ENCODE data around the gene PLXNC1. TPM values are rescaled to one million over a fixed set of nuclear protein-coding genes. Genes with fewer than 3 reads are reported as not detected.

PLXNC1 gene
- total RNA-seq, 1 donor from 2014 or later: 14.2 TPM

DNA sequence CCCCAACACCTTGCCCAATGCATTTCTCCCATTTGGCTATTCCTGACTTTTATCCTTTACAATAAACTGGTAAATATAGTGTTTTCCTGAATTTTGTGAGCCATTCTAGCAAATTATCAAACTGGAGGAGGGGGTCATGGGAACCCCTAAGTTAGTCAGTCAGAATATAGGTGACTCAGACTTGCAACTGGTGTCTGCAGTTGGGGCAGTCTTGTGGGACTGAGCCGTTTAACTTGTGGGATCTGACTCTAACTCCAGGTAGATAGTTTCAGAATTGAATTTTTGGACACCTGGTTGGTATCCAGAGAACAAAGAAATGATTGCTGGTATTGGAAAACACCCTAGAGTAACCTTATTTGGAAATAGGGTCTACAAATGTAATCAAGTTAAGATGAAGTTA is 177.9 kb downstream of the PLXNC1 start:
- no peaks in the 10 kb centered on the region for H3K4me1 ChIP-seq
- TF ChIP-seq POLR2AphosphoS5 (IDR thresholded peaks at IDR 0.05; ENCODE audit: insufficient read depth in 1 of 2, low read depth in 1 of 2): no peak
- TF ChIP-seq POLR2A (IDR thresholded peaks at IDR 0.05): no peak
- TF ChIP-seq, protein P1, sequence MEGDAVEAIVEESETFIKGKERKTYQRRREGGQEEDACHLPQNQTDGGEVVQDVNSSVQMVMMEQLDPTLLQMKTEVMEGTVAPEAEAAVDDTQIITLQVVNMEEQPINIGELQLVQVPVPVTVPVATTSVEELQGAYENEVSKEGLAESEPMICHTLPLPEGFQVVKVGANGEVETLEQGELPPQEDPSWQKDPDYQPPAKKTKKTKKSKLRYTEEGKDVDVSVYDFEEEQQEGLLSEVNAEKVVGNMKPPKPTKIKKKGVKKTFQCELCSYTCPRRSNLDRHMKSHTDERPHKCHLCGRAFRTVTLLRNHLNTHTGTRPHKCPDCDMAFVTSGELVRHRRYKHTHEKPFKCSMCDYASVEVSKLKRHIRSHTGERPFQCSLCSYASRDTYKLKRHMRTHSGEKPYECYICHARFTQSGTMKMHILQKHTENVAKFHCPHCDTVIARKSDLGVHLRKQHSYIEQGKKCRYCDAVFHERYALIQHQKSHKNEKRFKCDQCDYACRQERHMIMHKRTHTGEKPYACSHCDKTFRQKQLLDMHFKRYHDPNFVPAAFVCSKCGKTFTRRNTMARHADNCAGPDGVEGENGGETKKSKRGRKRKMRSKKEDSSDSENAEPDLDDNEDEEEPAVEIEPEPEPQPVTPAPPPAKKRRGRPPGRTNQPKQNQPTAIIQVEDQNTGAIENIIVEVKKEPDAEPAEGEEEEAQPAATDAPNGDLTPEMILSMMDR (IDR thresholded peaks at IDR 0.05): no peak
- no peaks in the 10 kb centered on the region for H3K27me3 ChIP-seq
- no peak for DNase-seq (ENCODE audit: extremely low spot score in 2 of 2)
- peaks cover 0 to 23% of the 10 kb centered on the region in 2 donors for H3K36me3 ChIP-seq
- no peak overlapping the region for H3K4me3 ChIP-seq
- peaks cover under 1% of the 10 kb centered on the region for H3K9me3 ChIP-seq
- intact Hi-C loops (cut with DNase I): no loop called here
- no peak overlapping the region for H3K27ac ChIP-seq

DNA sequence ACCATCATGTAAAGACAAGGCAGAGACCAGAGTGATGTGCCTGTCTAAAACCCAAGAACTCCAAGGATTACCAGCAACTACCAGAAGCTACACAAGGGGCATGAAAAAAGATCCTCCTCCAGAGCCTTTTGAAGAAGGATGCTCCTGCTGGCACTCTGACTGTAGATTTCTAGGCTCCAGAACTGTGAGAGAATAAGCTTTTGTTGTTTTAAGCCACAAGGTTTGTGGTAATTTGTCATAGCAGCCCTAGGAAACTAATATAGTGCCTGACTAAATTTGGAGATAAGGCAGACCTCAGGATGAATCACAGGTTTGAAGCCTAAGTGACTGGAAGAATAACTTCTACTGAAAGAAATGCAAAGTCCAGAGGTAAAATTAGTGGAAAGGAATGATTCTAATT is 178.3 kb downstream of the PLXNC1 start:
- Histone ChIP-seq H3K36me3 (peaks cover 0 to 23% of the 10 kb centered on the region in 2 donors), H3K4me3 (no peak overlapping the region), H3K27me3 (no peaks in the 10 kb centered on the region), H3K27ac (no peak overlapping the region), H3K9me3 (no peaks in the 10 kb centered on the region), H3K4me1 (no peaks in the 10 kb centered on the region)
- TF ChIP-seq POLR2A (IDR thresholded peaks at IDR 0.05) (no peak), POLR2AphosphoS5 (IDR thresholded peaks at IDR 0.05; ENCODE audit: insufficient read depth in 1 of 2, low read depth in 1 of 2) (no peak)
- TF ChIP-seq, protein P1 (IDR thresholded peaks at IDR 0.05): no peak
- intact Hi-C loops (cut with DNase I): no loop called here
- no peak for DNase-seq (ENCODE audit: extremely low spot score in 2 of 2)

DNA sequence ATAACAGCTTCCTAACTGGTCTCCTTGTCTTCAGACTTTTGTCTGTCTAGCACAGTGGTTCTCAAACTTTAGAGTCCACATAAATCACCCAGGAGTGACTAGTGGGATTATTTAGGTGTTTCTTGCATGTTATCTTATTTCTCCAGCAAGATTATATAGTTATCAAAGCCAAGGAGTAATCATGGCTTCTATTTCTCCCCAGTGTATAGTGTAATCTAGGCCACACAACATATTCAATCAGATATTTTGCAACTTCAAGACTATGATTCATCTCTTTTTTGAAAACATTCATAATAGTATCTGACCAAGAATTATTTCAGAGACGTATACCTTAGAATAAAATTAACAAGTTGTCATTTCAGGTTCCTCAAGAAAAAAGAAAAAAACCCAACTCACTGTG is 179.4 kb downstream of the PLXNC1 start:
- no peak for TF ChIP-seq POLR2AphosphoS5 (IDR thresholded peaks at IDR 0.05; ENCODE audit: insufficient read depth in 1 of 2, low read depth in 1 of 2)
- TF ChIP-seq POLR2A (IDR thresholded peaks at IDR 0.05): no peak
- TF ChIP-seq, protein P1 (IDR thresholded peaks at IDR 0.05): no peak
- no peak overlapping the region for H3K27ac ChIP-seq
- no peak overlapping the region for H3K4me3 ChIP-seq
- no peak for DNase-seq (ENCODE audit: extremely low spot score in 2 of 2)
- H3K36me3 ChIP-seq: peaks cover 0 to 18% of the 10 kb centered on the region in 2 donors
- no peaks in the 10 kb centered on the region for H3K4me1 ChIP-seq
- no peaks in the 10 kb centered on the region for H3K9me3 ChIP-seq
- H3K27me3 ChIP-seq: no peaks in the 10 kb centered on the region
- intact Hi-C loops (cut with DNase I): no loop called here

DNA sequence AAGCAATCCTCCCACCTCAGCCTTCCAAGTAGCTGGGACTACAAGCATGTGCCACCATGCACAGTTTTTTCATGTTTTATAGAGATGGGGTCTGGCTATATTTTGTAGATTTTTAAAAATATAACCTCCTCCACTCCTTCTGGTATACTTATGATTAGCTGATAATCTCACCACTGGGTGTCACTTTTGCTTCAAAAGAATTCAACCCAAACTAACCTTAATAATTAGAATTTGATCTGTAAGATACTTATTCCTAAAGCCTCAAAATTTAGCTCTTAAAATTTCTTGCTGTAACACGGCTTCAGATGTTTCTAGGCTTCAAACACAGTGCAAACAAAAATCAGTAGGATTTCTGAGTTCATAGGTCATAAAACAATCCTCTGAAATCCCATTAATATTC is 181.0 kb downstream of the PLXNC1 start:
- intact Hi-C loops (cut with DNase I): no loop called here
- Histone ChIP-seq H3K36me3 (peaks cover 0 to 13% of the 10 kb centered on the region in 2 donors), H3K27me3 (no peaks in the 10 kb centered on the region), H3K27ac (no peak overlapping the region), H3K9me3 (no peaks in the 10 kb centered on the region), H3K4me3 (no peak overlapping the region), H3K4me1 (no peaks in the 10 kb centered on the region)
- TF ChIP-seq POLR2A (IDR thresholded peaks at IDR 0.05) (no peak), POLR2AphosphoS5 (IDR thresholded peaks at IDR 0.05; ENCODE audit: insufficient read depth in 1 of 2, low read depth in 1 of 2) (no peak)
- TF ChIP-seq, protein P1 (IDR thresholded peaks at IDR 0.05): no peak
- DNase-seq (ENCODE audit: extremely low spot score in 2 of 2): no peak

DNA sequence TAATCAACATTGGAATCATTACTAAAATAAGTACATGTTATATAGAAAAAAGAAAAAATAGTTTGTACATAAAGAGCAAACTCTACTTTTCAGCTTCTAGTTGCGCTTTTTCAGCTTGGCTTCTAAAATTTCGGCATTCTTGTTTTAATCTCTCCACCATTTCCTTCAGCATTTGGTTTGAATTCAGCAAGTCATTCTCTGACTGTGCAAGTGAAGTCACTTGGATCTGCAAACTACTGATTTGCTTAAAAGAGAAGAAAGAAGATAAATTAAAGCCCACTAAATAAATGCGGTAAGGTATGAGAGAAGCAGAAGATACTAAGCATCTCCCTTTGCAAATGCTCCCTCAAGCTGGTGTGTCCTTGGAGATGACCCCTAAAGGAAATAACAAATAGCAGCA is 185.0 kb downstream of the PLXNC1 start:
- intact Hi-C loops (cut with DNase I): no loop called here
- Histone ChIP-seq H3K36me3 (peaks cover 0 to 9% of the 10 kb centered on the region in 2 donors), H3K4me3 (no peak overlapping the region), H3K27ac (no peak overlapping the region), H3K4me1 (no peaks in the 10 kb centered on the region), H3K27me3 (no peaks in the 10 kb centered on the region), H3K9me3 (no peaks in the 10 kb centered on the region)
- TF ChIP-seq POLR2AphosphoS5 (IDR thresholded peaks at IDR 0.05; ENCODE audit: insufficient read depth in 1 of 2, low read depth in 1 of 2) (no peak), POLR2A (IDR thresholded peaks at IDR 0.05) (no peak)
- TF ChIP-seq, protein P1 (IDR thresholded peaks at IDR 0.05): no peak
- DNase-seq (ENCODE audit: extremely low spot score in 2 of 2): no peak
